Fibroblast of lung (primary cell): Measurements from ENCODE around the gene PAQR7. TPM values are rescaled to one million over a fixed set of nuclear protein-coding genes. Genes with fewer than 3 reads are reported as not detected.
A peak's percentile ranks its signal among the peaks of the same experiment; 100 is the strongest.

ENCODE experiments used
- DNase-seq, 2 donors: peaks; one replicate each; pipeline versions ENCODE4 v3.0.0 to v3.0.0-alpha.2; 2010; ENCODE audit warnings: low read depth in 2 of 2
- H2AFZ ChIP-seq: 2 replicates; pipeline ENCODE4 v1.5.1; 2012; ENCODE audit warnings: low read length, control low read depth, inconsistent platforms
- H3K27ac ChIP-seq: 2 replicates; pipeline ENCODE4 v1.5.1; 2011; ENCODE audit warnings: low read length, control low read depth; ENCODE audit not compliant: insufficient read depth
- H3K27me3 ChIP-seq: 2 replicates; pipeline ENCODE4 v1.5.1; 2011; ENCODE audit warnings: mild to moderate bottlenecking, low read length; ENCODE audit not compliant: control insufficient read depth, insufficient read depth
- H3K36me3 ChIP-seq: 2 replicates; pipeline ENCODE4 v1.5.1; 2011; ENCODE audit warnings: low read length; ENCODE audit not compliant: control insufficient read depth, insufficient read depth
- H3K4me1 ChIP-seq: 2 replicates; pipeline ENCODE4 v1.5.1; 2011; ENCODE audit warnings: low read length; ENCODE audit not compliant: control insufficient read depth, insufficient read depth; ENCODE audit errors: extremely low read depth
- H3K4me2 ChIP-seq: 2 replicates; pipeline ENCODE4 v1.5.1; 2011; ENCODE audit warnings: low read length, control low read depth; ENCODE audit not compliant: insufficient read depth; ENCODE audit errors: extremely low read depth
- H3K4me3 ChIP-seq, 4 experiments: fragments of 200-600 bp in 1 of 4; sonication (generic) in 1 of 4; replicated peaks in 1 of 4; 2 replicates each; pipeline ENCODE4 v1.5.1; 2011 to 2016; ENCODE audit warnings: low read length in 4 of 4, low read depth in 3 of 4, mild to moderate bottlenecking in 3 of 4, control low read depth in 2 of 4, inconsistent platforms in 1 of 4, mixed read lengths in 1 of 4; ENCODE audit not compliant: insufficient read depth in 1 of 4; ENCODE audit errors: control extremely low read depth in 1 of 4
- H3K79me2 ChIP-seq: 2 replicates; pipeline ENCODE4 v1.5.1; 2012; ENCODE audit warnings: mild to moderate bottlenecking, low read length, inconsistent platforms; ENCODE audit not compliant: control insufficient read depth, insufficient read depth
- H3K9ac ChIP-seq: 2 replicates; pipeline ENCODE4 v1.5.1; 2011; ENCODE audit warnings: mild to moderate bottlenecking, low read length, control low read depth; ENCODE audit not compliant: insufficient read depth
- H3K9me3 ChIP-seq: 2 replicates; pipeline ENCODE4 v1.5.1; 2012; ENCODE audit warnings: low read depth, low read length; ENCODE audit not compliant: control insufficient read depth, insufficient read depth
- H4K20me1 ChIP-seq: 2 replicates; pipeline ENCODE4 v1.5.1; 2011; ENCODE audit warnings: low read length; ENCODE audit not compliant: control insufficient read depth, insufficient read depth; ENCODE audit errors: extremely low read depth
- CTCF ChIP-seq, 2 donors: IDR thresholded peaks in 1 of 2; conservative IDR thresholded peaks in 1 of 2; 1 replicate in 1 of 2; 2 replicates in 1 of 2; pipeline ENCODE4 v1.5.1; 2011 to 2012; ENCODE audit warnings: low read length in 2 of 2, control low read depth in 1 of 2, inconsistent platforms in 1 of 2, low read depth in 1 of 2, mild to moderate bottlenecking in 1 of 2
- EZH2 ChIP-seq: IDR thresholded peaks from 2 replicates; pipeline ENCODE4 v1.5.1; 2012; ENCODE audit warnings: low read length, control low read depth, mild to moderate bottlenecking; ENCODE audit errors: missing control alignments
- polyA plus RNA-seq, 2 donors: library from polyadenylated mRNA; depleted of rRNA in 1 of 2; stranded (reverse) in 1 of 2; unstranded in 1 of 2; fragments of >200 nt; gene quantifications; 2 replicates each; pipeline ENCODE4 v1.2.1, GENCODE V29; 2011 to 2012; ENCODE audit warnings: missing spikeins in 1 of 2
- total RNA-seq: library from RNA; depleted of rRNA; stranded (reverse); fragments of >200 nt; gene quantifications from 2 replicates; pipeline ENCODE4 v1.2.1, GENCODE V29; 2014

Gene PAQR7
- total and polyA plus RNA-seq, 2 donors (not counting 1 experiment from before 2014, with no cell fraction given), result 12.8 to 15.9 TPM

- Histone ChIP-seq H2AFZ (peak overlapping the region; percentile 63), H3K27ac (no peak overlapping the region), H3K36me3 (no peaks in the 10 kb centered on the region), H3K4me3 (no peak overlapping the region), H3K4me2 (no peak overlapping the region), H3K79me2 (peaks cover 2% of the 10 kb centered on the region), H3K9ac (no peak overlapping the region), H3K4me1 (peaks cover 20% of the 10 kb centered on the region), H3K9me3 (no peaks in the 10 kb centered on the region), H4K20me1 (no peaks in the 10 kb centered on the region), H3K27me3 (no peaks in the 10 kb centered on the region)
- peak; percentile 84 to 94 for DNase-seq
- TF ChIP-seq EZH2 (no peak), CTCF (conservative IDR thresholded peaks at IDR 0.05 in 1 of 2, IDR thresholded peaks at IDR 0.05 in 1 of 2; ENCODE audit: low read depth in 1 of 2, low read length in 2 of 2) (peak; percentile 96 to 99)
Measured at GRCh38 chr1:25895365-25895990, 20.0 kb upstream of the PAQR7 start.

- H3K79me2 ChIP-seq, result no peaks in the 10 kb centered on the region
- TF ChIP-seq EZH2 (no peak), CTCF (conservative IDR thresholded peaks at IDR 0.05 in 1 of 2, IDR thresholded peaks at IDR 0.05 in 1 of 2; ENCODE audit: low read depth in 1 of 2, low read length in 2 of 2) (no peak)
- no peaks in the 10 kb centered on the region for H3K36me3 ChIP-seq
- no peaks in the 10 kb centered on the region for H4K20me1 ChIP-seq
- no peaks in the 10 kb centered on the region for H3K9me3 ChIP-seq
- peaks cover 23% of the 10 kb centered on the region for H3K4me1 ChIP-seq
- DNase-seq, result peak in 1 of 2 donors; percentile 15
- no peak overlapping the region for H3K4me3 ChIP-seq
- peak overlapping the region; percentile 8 for H2AFZ ChIP-seq
- peak overlapping the region; percentile 8 for H3K4me2 ChIP-seq
- peak overlapping the region; percentile 92 for H3K27ac ChIP-seq
- H3K9ac ChIP-seq, result no peak overlapping the region
- H3K27me3 ChIP-seq, result no peaks in the 10 kb centered on the region
Measured at GRCh38 chr1:25893116-25893515, 17.6 kb upstream of the PAQR7 start.

DNA sequence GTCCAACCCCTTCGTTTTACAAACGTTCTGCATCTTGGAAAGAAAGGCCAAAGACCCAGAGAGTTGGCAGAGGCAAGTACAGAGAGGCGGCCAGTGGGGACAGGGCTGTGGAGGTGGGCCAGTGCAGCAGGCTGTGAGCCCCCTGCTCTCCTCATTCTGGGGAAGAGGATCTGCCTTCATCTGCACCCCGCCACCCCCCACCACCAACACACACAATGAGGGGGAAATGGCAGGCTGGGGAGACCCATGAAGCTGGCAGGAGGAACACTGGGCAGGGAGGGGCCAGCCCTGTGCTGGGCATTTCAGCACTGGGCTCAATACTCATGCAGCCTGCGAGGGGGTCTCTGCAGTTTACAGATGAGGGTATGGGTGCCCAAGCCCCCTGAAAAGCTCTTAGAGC is 16.1 kb upstream of the PAQR7 start:
- peaks cover 23% of the 10 kb centered on the region for H3K4me1 ChIP-seq
- no peak overlapping the region for H2AFZ ChIP-seq
- no peak overlapping the region for H3K9ac ChIP-seq
- H3K4me3 ChIP-seq, result no peak overlapping the region
- H3K36me3 ChIP-seq, result no peaks in the 10 kb centered on the region
- H3K9me3 ChIP-seq, result no peaks in the 10 kb centered on the region
- no peak for TF ChIP-seq EZH2
- TF ChIP-seq CTCF (conservative IDR thresholded peaks at IDR 0.05 in 1 of 2, IDR thresholded peaks at IDR 0.05 in 1 of 2; ENCODE audit: low read depth in 1 of 2, low read length in 2 of 2), result no peak
- no peaks in the 10 kb centered on the region for H3K27me3 ChIP-seq
- no peaks in the 10 kb centered on the region for H4K20me1 ChIP-seq
- peak overlapping the region; percentile 8 for H3K4me2 ChIP-seq
- DNase-seq, result no peak
- peak overlapping the region; percentile 92 for H3K27ac ChIP-seq
- no peaks in the 10 kb centered on the region for H3K79me2 ChIP-seq
